C4-2B (cell line): ENCODE data around the gene EMP2.

Source experiments
- ZFX ChIP-seq: fragments of 450-650 bp; IDR thresholded peaks from 2 replicates; pipeline ENCODE4 v1.6.1; 2017
- TF ChIP-seq, protein P1 (sequence below): fragments of 450-650 bp; conservative IDR thresholded peaks from 2 replicates; pipeline ENCODE4 v1.5.1; 2017; ENCODE audit warnings: mild to moderate bottlenecking

DNA sequence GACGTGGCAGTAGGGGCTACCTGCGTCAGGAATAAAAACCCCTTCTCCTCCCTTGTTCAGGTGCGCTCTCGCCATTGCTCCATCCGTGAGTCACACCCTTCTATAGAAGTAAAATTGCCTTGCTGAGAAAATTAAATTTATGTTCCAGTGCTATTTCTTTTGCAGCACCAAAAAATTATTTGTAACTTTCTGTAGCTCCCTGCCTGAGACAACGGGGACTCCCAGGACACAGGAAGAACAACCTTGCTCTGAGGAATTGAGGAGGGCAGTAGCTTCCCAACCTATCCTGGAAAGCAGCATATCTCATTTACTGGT, 85.4 kb downstream of the EMP2 start:
- TF ChIP-seq, protein P1, sequence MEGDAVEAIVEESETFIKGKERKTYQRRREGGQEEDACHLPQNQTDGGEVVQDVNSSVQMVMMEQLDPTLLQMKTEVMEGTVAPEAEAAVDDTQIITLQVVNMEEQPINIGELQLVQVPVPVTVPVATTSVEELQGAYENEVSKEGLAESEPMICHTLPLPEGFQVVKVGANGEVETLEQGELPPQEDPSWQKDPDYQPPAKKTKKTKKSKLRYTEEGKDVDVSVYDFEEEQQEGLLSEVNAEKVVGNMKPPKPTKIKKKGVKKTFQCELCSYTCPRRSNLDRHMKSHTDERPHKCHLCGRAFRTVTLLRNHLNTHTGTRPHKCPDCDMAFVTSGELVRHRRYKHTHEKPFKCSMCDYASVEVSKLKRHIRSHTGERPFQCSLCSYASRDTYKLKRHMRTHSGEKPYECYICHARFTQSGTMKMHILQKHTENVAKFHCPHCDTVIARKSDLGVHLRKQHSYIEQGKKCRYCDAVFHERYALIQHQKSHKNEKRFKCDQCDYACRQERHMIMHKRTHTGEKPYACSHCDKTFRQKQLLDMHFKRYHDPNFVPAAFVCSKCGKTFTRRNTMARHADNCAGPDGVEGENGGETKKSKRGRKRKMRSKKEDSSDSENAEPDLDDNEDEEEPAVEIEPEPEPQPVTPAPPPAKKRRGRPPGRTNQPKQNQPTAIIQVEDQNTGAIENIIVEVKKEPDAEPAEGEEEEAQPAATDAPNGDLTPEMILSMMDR: no peak
- no peak for TF ChIP-seq ZFX
